Suppressor macrophage treated with lipopolysaccharide for 1 hour (primary cell): Measurements from ENCODE around the gene SETD5.
"Not testable (repeated sequence)": the region's sequence is repeated elsewhere in the genome, so short reads cannot be mapped to it uniquely, and the experiment has no call there.

ENCODE experiments used
- DNase-seq, 3 donors: peaks; one replicate each; pipeline ENCODE4 v3.0.0-alpha.2; 2020 to 2022

The SETD5 gene

DNA sequence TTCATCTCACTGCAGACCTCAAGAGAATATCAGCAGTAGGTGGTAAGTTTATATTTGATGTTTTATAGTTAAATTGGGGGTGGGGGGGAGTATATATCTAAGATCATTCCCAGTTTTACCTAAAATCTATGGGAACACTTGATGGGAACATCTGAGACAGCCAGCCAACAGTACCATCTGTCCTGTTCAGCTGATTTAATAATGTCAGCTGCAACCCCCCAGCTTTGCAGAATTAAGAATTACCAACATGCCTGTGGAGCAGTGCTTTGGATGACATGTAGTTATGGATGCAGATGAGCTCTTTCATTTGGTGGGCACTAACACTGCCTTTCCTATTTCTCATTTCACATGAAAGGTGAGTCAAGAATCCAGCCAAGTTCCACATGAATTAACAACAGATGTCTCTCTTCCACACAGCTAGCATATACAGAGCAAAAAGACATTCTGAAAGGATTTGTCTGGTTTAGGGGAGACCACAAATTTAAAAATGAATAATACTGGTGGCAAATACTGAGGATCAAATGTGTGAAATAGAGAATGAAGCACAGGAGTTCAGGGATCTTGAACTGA is 76.2 kb downstream of the SETD5 start:
- DNase-seq: no peak

DNA sequence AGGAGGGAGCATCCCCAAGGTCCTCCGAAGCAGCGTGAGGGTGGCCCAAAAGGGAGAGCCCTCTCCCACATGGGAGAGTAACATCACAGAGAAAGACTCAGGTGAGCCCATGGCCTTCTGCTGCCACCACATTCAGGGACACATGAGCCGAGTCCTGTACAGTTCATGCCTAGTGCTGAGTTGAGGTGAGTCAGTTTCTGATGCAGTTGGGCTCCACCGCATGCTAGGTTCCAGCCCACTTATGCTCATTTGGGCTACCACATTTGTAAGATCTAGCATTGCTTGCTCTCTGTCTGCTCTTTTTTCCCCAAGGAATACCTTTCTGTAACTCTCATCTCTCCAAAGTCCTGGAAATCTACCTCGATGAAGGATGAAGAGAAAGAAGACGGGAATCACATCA is 77.1 kb downstream of the SETD5 start:
- DNase-seq: no peak

DNA sequence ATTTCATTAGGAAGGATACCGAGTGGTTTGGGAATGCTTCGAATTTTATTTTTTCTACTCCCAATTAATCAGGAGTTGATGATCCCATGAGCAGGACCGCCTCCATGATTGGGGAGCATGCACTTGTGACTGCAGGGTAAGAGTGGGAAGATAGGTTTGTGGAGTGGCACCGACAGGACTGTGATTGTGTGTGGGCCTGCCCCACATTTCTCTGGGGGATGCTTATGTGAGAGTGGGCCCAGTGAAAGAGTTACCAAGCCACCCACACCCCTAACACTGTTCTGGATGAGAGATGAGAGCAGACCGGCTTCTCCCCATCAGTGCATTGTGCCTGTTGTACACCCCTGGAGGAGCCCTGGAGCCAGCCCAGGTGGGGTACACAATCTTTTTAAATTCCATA is 79.5 kb downstream of the SETD5 start:
- DNase-seq: no peak

DNA sequence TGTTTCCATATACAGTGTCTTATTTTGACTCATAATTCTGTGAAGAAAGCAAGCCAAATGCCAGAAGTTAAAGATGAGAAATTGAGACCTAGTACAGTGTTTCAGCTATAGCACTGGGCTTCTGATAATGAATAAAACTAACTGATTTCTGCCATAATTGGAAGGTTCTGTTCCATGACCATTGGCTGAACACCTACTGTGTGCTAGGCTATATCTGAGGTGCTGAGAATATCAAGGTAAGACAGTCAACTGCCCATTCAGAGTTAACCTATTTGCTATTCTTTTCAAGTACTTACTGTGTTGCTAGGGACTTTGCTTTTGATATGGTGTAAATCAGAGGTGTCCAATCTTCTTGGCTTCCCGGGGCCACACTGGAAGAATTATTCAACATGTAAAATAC is 82.8 kb downstream of the SETD5 start:
- DNase-seq: no peak

DNA sequence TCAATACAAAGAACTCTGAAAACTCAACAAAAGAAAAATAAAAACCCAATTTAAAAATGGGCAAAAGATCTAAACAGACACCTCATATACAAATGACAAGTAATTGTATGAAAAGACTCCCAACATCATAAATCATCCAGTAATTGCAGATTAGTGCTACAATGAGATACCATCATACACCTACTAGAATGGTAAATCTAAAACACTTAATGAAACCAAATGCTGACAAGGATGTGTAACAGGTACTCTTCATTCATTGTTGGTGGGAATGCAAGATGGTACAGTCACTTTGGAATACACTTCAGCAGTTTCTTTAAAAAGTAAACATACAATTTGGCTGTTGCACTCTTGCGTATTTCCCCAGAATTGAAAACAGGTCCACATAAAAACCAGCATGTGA is 87.8 kb downstream of the SETD5 start:
- no peak for DNase-seq

DNA sequence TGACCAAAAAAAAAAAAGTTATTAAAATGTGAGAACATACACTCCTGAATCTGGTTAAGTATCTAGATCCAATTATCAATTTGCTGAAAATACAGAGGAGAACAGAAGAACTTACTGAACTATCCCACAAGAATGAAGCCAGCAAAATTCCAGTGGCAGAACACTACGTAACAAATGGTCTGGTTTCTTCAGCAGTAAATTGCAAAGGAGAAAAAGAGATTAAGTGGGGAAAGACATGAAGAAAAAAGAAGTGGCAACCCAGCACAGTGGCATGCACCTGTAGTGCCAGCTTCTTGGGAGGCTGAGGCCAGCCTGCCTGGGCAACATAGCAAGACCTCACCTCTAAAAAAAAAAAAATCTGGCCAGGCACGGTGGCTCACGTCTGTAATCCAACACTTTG is 94.1 kb downstream of the SETD5 start:
- DNase-seq: no peak

DNA sequence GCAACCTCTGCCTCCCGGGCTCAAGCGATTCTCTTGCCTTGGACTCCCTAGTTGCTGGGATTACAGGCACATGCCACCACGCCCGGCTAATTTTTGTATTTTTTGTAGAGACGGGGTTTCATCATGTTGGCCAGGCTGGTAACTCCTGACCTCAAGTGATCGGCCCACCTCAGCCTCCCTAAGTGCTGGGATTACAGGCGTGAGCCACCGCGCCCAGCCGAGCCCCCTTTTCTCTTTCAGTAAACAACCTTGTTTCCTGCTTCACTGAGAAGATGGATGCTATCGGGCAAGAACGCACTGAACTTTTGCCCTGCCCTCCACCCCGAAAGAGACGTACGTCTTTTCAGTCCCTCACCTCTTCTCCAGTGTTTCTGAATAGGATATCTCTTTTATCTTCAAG is 96.6 kb downstream of the SETD5 start:
- DNase-seq: not testable (repeated sequence)

DNA sequence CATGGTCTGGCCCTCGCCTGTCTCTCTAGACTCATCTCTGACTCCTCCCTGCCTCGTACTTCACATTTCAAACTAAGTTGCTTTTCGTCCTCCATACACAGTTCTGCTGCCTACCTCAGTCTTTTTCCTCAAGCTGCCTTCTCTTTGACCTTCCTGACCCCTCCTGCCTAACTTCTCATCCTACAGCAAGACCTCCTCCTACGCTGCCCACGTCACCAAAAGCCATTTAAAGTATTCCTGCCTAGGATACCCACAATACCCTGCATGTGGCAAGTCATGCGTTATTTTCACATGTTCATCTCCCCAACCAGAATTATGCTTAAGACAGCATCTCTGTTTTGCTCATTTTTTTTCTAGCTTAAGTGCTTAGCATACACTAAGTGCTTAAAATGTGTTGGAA is 99.5 kb downstream of the SETD5 start:
- DNase-seq: no peak

DNA sequence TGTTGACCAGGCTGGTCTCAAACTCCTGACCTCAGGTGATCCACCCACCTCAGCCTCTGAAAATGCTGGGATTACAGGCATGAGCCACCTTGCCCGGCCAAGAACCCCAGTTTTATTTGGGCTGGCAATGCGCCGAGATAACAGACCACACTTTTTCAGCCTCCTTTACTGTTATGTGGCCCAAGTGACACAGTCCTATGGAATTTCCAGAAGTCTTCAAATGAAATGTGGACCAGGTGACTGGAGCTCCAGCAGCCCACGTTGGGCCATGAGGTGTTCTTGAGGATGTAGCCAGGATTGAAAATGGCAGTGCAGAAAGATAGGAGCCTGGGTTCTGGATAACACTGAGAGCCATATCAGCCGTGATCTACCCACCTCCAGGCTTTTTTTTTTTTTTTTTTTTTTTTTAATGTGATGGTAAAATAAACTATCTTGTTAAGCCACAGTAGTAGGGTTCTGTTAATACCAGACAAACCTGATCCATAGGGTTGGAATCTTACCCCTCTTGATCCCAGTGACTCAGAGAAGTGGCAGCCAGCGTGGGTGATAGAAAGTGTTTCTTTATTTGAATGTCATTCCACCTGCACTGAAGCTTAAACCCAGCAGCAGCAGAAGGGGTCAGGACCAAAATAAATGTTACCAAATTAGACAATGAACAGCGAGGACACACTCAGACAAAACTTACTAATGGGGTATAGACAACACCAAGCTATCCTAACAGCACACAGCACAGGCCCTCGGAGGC is 100.6 kb downstream of the SETD5 start:
- no peak for DNase-seq

DNA sequence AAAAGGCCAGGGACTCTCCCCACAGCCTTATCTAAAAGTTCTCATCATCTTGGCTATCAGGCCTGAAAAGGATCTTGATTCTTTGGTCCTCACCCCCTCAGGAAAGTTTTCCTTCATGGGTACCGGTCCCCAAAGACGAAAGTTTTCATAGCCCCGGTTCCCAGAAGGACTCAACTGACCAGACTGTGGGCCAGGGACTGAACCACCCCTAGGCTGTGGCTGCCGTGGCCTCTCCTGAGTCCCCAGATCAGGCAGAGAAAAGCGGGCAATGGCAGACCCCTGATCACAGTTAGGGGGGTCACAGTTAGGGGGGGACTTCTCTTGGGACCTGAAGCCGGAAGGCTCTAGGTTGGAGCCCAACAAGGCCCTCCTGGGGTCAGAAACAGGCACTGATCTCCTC is 101.4 kb downstream of the SETD5 start:
- DNase-seq: no peak

DNA sequence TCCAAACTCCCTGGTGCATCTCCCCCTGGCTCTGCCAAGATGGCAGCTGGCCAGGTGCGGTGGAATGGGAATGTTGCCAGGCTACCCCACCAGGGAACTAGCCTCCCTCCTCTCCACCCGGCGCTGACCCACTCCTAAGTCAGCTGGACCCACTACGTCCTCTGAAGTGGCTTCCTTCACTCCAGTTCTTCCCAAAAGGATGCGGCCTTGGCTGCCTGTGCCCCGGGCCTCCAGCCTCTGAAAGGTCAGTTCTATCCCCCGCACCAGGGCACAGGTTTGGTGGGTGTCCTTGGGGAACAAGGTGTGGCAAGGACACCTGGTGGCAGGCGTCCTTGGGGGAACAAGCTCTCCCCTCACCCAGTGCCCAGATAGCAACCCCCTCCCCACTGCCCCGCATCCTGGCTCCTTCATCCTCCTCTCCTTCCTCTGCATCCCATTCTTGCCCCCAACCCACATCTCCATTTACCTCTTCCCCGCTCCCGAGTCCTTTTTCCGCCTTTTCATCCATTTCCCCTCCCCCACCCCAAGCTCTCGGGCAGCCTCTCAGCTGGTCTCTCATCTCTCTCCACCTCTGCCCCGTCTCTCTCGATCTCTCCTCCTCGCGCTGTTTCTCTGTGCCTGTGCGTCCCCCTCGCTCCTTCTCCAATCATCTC is 102.2 kb downstream of the SETD5 start:
- no peak for DNase-seq

DNA sequence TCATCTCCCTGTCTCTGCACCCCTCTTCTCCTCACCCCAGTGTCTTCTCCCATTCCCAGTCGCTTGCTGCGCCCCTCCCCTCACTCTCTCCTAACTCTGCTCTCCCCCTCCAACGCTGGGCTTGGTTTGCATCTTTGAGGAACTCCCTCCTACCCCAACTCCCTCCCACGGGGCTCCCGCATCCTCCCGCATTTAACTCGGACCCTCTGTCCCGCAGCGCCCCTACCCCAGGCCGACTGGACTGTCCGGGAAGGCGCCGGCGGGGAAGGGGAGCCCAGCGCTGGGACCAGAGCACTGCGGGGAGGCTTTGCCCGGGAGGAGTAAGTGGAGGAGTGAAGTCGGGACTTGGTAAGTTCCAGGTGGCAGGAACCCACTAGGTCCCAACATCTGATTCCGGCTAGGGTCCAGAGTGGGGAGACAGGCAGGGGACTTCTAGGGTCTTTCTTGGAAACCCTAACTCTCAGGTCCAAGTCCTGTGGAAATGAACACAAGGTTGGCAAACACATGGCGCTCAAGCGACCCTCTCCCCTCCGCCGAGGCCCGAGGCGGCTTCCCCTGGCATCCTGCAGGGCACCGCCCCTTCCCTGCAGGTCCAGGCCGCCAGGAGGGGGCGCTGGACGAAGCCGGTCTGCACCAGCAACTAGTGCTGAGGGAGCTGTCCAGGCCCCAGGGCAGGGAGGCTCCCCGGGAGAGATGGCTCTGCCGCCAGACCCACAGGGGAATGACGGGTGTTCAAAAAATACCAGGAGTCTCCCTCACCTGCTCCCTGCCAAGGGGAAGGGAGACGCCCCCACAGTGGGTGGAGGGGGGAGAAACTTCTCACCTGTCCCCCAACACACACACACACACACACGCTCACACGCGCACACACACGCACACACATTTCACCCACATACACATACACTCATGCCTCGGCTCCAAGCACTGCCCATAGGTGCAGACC is 103.0 kb downstream of the SETD5 start:
- peak; percentile 68 to 92 (median 77) for DNase-seq

DNA sequence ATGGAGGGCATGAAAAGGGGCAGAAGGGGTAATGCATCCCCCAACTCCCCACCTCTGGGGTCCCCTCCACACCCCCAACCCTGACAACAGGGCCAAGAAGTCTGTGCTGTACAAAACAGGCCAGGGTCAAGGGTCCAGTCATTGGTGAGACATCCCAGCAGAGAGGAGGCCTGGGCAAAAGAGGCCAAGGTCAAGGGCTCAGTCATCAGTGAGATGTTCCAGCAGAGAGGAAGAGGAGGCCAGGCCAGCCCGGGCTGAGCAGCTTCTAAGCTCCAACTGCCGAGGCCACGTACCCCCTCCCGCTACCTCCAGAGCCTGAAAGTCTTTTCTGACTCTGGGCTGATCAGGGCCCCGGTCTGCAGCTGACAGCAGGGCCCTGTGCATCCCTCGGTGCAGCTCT is 103.8 kb downstream of the SETD5 start:
- DNase-seq: no peak

DNA sequence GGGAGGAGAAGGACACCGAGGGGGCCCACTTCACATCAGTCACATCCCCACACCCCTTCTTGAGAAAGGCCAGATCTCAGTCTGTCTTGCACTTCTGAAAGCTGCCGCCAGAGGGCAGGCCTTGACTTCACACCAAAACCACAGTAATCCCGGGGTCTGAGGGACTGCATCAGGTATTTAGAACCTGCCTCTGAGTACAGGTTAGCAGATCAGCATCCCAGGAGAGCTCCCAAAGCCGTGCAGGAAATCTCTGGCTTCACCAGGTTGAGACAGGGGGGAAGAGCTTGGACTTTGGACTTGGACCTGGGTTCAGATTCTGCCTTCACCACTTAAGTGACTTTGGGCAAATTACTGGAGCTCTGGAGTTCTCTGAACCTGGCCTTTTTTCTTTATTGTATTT is 105.9 kb downstream of the SETD5 start:
- peak; percentile 70 to 78 (median 73) for DNase-seq

DNA sequence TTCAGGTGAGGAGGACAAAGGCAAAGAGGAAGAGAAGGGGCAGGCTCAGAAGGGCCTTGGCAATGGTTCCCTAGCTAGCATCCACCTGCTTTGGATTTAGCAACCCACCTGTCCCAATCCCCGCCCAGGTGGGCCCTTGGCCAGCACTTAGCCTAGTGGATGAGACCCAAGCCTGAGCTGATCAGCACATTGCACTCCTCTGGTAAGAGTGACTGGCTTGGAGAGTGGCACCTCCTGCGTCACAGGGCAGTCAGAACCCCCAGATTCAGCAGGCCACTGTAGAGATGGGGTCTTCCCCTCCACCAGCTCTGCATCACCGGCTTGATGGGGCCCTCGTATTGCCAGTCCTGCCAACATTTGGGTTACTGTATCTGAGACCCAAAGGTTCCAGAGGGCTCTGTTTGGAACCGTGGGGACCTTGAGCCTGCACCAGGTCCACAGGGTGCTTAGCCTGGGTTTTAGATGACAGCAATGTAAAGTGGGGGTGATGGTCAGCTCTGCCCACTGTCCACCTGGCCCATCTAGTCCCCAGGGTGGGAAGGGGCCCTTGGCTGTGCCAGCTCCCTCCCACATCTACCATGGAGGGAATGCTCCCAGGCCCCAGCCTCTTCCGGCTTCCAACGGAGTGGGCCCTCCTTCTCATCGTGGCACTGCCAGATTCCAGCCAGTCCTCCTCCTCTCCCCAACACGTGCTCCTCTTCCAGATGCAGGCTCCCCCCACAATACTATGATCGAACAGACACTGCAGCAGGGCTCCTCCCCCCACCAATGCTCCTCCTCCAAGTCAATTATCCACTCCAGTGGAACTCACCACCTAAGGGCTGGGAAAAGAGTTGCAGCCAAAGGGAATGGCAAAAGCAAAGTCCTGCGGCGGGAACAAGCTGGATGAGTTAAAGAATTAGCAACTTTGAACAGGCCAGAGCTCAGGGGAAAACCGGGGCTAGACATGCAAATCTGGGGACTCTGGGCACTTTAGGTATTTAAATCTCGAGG is 110.5 kb downstream of the SETD5 start:
- no peak for DNase-seq

DNA sequence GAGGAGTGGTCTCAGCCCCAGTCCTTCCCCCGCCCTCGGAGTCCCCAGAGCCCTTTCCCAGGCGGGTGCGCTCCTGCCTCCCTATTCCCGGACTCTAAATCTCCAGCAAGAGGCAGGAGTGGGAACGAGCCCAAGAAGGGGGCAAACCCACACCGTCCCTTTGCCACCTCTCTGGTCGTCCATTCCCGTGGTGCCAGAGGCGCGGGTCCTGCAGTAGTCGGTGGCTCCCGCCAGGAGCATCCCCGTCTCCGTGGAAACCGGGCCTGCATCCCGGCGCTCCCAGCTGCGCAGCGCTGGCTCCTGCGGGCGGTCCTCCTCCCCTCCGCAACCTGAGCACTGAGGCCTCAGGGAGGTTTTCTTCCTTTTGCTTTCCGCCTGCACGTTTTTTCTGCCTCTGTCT is 111.4 kb downstream of the SETD5 start:
- no peak for DNase-seq

DNA sequence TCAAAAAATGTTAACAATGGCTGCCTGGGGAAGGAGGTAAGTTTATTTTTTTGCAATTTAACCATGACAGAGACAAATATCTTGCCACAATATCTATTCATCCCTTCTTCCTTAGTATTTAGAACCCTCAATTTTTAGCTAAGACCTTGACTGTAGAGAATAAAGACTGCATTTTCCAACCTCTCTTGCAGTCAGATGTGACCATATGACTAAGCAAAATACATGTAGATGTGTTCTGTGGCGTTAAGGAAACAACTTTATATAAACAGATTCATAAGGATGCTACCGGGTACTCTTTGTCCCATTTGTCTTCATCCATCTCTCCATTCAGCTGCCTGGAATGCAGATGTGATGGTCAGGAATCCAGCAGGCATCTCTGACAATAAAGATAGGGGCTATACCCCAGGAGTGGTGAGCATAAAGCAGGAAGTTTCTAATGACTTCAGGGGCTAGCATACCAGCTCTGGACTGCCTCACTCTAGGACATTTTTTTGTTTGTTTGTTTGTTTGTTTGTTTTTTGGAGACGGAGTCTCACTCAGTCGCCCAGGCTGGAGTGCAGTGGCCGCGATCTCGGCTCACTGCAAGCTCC is 115.1 kb downstream of the SETD5 start:
- DNase-seq: no peak

DNA sequence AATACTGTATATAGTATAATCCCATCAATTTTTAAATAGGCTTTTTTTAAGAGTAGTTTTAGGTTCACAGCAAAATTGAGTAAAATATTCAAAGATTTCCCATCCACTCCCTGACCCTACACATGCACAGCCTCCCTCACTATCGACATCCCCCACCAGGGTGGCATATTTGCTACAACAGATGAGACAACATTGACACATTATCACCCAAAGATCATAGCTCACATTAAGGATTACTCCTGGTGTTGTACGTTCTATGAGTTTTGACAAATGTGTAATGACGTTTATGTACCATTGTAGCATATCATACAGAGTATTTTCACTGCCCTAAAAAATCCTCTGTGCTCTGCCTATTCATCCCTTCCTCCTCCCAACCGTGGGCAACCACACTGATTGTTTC is 116.9 kb downstream of the SETD5 start:
- no peak for DNase-seq

DNA sequence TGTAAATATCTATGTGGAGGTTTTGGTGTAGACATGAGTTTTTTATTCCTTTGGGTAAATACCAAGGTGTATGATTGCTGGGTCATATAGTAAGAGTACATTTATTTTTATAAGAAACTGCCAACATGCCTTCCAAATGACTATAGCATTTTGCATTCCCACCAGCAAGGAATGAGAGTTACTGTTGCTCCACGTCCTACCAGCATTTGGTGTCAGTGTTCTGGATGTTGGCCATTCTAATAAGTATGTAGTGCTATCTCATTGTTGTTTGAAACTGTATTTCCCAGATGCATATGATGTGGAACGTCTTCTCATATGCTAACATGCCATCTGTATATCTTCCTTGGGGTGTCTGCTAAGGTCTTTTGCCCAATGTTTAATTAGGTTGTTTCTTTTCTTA is 117.5 kb downstream of the SETD5 start:
- DNase-seq: no peak

DNA sequence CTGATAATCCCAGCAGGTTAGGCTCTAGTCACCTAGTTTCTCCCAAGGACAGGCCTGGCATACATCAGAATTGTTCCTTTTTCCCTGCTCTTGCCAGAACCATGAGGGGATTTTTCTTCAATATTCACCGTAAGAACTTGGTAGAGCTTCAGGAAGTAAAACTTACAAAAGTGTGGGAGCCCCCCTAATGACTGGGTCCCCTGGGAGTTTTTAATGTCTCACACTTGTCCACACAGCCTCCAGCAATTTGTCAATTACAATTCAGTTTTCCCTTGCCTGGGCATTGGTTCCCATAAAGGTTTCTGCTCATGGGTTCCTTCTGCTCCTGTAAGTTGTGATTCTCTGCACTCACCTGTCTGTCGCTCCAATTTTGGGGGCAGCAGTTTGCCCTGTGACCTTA is 127.7 kb downstream of the SETD5 start:
- DNase-seq: peak in 1 of 3 donors; percentile 5
